Brain microvascular endothelial cell (primary cell): Measurements from ENCODE around the gene PRPF40B.

Source experiments
- DNase-seq: peaks from one replicate; pipeline ENCODE4 v3.0.0-alpha.2; 2020
- H3K27ac ChIP-seq: fragments of 250-450 bp; sonication (Bioruptor Pico); 2 replicates; pipeline ENCODE4 v1.5.1; 2020; ENCODE audit warnings: mild to moderate bottlenecking, moderate library complexity
- H3K27me3 ChIP-seq: fragments of 250-450 bp; sonication (Bioruptor Pico); replicated peaks from 2 replicates; pipeline ENCODE4 v1.5.1; 2020; ENCODE audit warnings: mild to moderate bottlenecking
- H3K36me3 ChIP-seq: fragments of 250-450 bp; sonication (Bioruptor Pico); replicated peaks from 2 replicates; pipeline ENCODE4 v1.5.1; 2020; ENCODE audit warnings: mild to moderate bottlenecking
- H3K4me3 ChIP-seq: 2 replicates; pipeline ENCODE4 v1.5.1; 2011; ENCODE audit warnings: low read depth, mild to moderate bottlenecking, control low read depth, low read length, moderate library complexity
- in situ Hi-C: cut with HindIII; loops from 2 replicates; pipeline ENCODE4 v1.10.0; 2017; ENCODE audit warnings: low sequenced_read_pairs, low pct_ligation_motif_present
- TF ChIP-seq, protein P1 (sequence below): IDR thresholded peaks from 2 replicates; pipeline ENCODE4 v1.5.1; 2011; ENCODE audit warnings: low read depth, mild to moderate bottlenecking, moderate library complexity, low read length, control low read depth, inconsistent platforms; ENCODE audit errors: missing control alignments

PRPF40B gene

DNA sequence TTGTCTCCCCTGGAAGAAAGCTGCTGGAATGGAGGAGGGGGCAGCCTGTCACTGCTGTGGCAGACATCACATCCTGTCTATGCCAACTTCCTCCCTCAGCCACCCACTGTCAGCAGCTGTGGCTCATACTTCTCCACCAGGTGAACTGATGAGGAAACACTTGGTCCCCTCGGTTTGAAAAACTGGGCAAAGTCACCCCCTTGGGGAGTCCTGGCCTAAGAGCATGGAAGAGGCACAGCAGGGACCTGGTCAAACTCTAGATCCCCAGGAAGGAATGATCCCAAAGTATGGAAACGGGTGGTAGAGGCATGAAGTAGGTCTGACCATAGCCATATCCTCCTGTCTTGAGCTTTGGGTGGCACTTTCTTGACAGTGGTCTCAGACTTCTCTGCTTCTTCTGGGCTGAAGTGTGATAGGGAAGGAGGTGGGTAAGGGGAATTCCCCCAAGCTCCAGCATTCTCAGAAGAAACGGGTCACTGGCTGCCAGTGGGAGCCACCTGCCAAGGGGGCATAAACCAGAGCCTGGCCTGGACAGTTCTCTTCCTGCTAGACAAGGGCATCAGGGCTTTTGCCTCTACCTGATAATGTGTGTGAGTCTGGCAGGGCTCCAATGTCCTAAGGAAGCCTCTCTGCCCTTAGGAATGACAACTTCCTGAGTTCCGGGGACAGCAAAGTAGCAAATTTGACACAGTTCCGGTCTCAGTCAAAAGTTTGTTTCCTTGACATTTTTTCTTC lies 47.8 kb downstream of the PRPF40B start:
- TF ChIP-seq, protein P1, sequence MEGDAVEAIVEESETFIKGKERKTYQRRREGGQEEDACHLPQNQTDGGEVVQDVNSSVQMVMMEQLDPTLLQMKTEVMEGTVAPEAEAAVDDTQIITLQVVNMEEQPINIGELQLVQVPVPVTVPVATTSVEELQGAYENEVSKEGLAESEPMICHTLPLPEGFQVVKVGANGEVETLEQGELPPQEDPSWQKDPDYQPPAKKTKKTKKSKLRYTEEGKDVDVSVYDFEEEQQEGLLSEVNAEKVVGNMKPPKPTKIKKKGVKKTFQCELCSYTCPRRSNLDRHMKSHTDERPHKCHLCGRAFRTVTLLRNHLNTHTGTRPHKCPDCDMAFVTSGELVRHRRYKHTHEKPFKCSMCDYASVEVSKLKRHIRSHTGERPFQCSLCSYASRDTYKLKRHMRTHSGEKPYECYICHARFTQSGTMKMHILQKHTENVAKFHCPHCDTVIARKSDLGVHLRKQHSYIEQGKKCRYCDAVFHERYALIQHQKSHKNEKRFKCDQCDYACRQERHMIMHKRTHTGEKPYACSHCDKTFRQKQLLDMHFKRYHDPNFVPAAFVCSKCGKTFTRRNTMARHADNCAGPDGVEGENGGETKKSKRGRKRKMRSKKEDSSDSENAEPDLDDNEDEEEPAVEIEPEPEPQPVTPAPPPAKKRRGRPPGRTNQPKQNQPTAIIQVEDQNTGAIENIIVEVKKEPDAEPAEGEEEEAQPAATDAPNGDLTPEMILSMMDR = no peak

DNA sequence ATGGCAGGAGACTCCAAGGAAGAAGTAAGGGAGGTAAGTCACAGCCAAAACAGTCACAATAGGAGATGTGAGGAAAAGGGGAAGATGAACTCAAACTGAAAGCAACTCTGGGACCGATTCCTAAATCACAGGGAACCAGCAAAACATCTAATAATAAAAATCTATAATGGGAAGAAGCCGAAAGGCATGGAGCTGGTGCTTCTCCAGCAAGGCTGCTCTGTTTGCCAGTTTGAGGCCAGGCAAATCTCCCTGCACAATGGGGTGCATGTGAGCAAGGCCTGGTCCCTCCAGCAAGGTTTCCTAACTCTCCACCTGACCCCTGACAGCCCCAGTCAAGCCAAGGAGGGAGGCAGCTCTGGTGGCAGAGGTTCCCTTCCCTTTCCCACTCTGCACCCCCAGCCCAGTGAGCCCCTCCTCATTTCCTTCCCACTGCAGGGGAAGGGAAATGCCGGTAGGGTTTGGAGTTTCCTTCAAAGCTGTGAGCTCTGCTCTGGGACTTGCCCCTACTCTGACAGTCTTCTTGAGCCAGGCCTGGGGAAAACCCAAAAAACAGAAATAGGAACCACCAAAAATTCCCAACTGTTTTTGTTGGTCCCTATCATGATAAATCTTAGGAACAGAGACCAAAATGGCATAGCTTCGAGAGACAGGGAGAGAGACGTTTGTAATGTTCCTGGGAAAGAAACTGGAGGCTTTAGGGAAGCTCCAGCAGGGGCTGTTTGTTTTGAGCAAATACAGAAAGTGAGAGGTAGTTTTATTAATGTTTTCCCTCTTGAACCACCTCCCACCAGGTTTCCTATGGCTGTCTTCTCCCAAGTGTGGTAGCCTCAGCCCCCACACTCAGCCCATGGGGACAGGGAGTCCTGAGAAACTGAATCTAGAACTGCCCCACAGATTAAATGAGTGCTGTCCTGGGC lies 49.2 kb downstream of the PRPF40B start:
- no peaks in the 10 kb centered on the region for H3K36me3 ChIP-seq
- DNase-seq = no peak
- no peak overlapping the region for H3K4me3 ChIP-seq
- in situ Hi-C loops = no loop called here
- H3K27ac ChIP-seq = peak overlapping the region; percentile 86
- H3K27me3 ChIP-seq = no peaks in the 10 kb centered on the region
- TF ChIP-seq, protein P1 = no peak

More for the DNA sequence above, 47.8 kb downstream of the PRPF40B start:
- in situ Hi-C loops = no loop called here
- Histone ChIP-seq H3K27me3 (no peaks in the 10 kb centered on the region), H3K27ac (no peak overlapping the region), H3K36me3 (no peaks in the 10 kb centered on the region), H3K4me3 (no peak overlapping the region)
- no peak for DNase-seq

DNA sequence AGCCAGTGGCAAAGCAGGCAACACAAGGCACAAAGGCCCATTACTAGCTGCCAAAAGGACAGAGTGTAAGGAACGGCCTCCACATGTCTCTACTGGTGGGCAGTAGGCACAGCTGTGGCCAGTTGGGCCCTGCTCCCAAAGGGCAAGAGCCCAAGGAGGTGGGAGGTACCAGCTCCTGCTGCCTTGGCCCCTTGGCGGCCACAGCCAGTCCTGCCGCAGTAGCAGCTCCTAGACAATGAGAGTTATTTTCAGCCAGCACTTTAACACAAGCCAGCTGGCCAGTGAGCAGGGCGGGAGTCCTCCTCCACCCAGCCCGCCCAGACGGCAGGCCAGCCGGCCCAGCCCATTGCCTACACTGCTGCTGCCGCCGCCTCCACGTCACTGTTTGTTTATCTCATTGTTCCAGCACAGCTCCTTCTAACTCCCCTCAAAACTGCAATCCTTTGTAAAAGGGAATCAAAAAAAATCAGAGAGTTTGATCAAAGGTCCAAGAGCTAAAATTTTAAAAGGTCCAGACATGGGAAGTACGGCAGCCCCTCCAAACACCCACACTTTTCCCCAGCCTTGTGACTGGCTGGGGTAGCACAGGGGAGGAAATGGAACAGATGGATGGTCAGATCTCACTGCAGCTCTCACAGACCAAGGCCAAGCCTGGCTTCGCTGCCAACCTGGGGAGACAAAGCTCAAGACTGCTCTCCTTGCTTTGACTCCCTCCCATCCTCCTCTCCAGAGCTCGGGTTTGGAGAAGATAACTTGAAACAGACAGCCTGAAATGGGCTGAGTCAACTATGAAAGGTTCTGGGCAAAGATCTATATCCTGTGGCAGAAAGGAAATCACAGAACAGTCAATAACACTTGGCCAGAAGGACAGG lies 50.3 kb downstream of the PRPF40B start:
- TF ChIP-seq, protein P1 = peak; percentile 61
- H3K27me3 ChIP-seq = no peaks in the 10 kb centered on the region
- in situ Hi-C loops = no loop called here
- H3K27ac ChIP-seq = peak overlapping the region; percentile 86
- DNase-seq = peak; percentile 92
- no peaks in the 10 kb centered on the region for H3K36me3 ChIP-seq
- no peak overlapping the region for H3K4me3 ChIP-seq

DNA sequence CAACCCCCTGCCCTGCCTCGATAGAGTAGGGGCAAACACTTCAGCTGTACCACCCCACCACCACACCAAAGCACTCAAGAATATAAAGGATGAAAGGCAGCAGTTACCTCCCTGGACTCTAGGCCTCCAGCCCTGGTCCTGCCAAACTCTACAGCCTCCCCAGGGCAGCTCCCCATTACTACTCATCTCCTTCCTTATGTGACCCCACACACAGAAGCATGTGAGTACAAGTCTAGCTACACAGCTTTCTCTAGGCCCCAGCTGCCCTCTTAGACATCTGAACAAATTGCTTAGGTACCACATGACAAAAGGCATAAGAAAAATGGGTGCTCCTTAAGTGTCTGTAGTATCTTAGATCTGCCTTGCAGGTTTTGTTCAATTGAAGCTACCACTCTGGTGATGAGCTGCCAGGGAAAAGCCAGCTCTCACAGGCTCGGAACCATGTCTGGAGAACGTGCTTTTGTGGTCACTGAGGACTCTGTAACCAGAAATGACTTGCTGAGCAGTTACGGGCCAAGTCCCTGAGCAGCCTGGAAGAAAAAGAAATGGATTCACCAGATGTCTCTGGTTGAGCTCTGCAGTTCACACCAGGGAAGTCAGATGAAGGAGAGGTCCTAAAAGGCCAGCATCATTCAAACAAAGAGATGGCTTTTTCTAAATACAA lies 51.1 kb downstream of the PRPF40B start:
- H3K27me3 ChIP-seq = no peaks in the 10 kb centered on the region
- H3K4me3 ChIP-seq = no peak overlapping the region
- H3K36me3 ChIP-seq = no peaks in the 10 kb centered on the region
- H3K27ac ChIP-seq = peak overlapping the region; percentile 86
- TF ChIP-seq, protein P1 = no peak
- DNase-seq = peak; percentile 18
- in situ Hi-C loops = no loop called here

DNA sequence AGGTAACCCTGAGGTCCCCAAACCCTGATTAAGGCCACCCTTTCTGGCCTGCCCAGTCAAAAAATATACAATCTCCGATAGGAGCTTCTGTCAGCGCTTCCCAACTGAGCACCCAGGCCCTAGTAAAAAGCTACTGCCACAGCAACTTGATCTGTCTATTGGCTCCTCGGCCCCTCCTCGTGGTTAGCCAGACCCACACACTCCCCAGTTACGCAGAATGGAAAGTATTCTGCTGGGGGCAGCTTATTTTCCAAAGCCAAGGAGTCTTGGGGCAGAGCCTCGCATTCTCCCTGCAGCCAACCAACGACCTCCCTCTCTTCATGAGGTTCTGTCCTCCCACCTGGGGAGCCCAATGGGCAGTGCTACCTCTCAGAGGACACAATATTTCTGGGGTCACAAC lies 51.8 kb downstream of the PRPF40B start:
- DNase-seq = no peak
- no peak overlapping the region for H3K27ac ChIP-seq
- TF ChIP-seq, protein P1 = no peak
- in situ Hi-C loops = no loop called here
- no peak overlapping the region for H3K4me3 ChIP-seq
- no peaks in the 10 kb centered on the region for H3K27me3 ChIP-seq
- no peaks in the 10 kb centered on the region for H3K36me3 ChIP-seq
